ENCODE results near the gene EAF1. TPM values are rescaled to one million over a fixed set of nuclear protein-coding genes. Genes with fewer than 3 reads are reported as not detected.

The EAF1 gene
- total and polyA plus RNA-seq, 2 of the 8 experiments (the other 6 are each of a cell fraction or from before 2014, with no cell fraction given): 13.9 to 26.8 TPM

GRCh38 chr3:15404767-15405166, 22.6 kb upstream of the EAF1 start:
- Histone ChIP-seq H3K9me3 (ENCODE audit: insufficient read depth in 2 of 2, low read depth in 1 of 2, low read length in 1 of 2) (no peaks in the 10 kb centered on the region), H3K27me3 (replicated peaks in 1 of 4; ENCODE audit: control insufficient read depth in 3 of 4, extremely low read depth in 1 of 4, insufficient read depth in 3 of 4, low read length in 3 of 4) (no peaks in the 10 kb centered on the region), H3K79me2 (ENCODE audit: control insufficient read depth in 1 of 2, insufficient read depth in 2 of 2, low read length in 2 of 2) (no peaks in the 10 kb centered on the region), H4K91ac (replicated peaks; ENCODE audit: insufficient read length, low read length) (no peak overlapping the region), H3K27ac (ENCODE audit: low read depth, low read length) (no peak overlapping the region), H4K8ac (ENCODE audit: extremely low read depth, insufficient read depth, low read length) (no peak overlapping the region), H4K5ac (ENCODE audit: insufficient read length, low read depth, low read length) (no peak overlapping the region), H3K4me3 (ENCODE audit: extremely low read depth in 1 of 4, insufficient read depth in 2 of 4, low read depth in 3 of 4, low read length in 4 of 4) (no peak overlapping the region), H2BK120ac (replicated peaks; ENCODE audit: low read depth, low read length) (no peak overlapping the region), H2BK12ac (ENCODE audit: low read depth, low read length) (no peak overlapping the region), H2BK20ac (ENCODE audit: low read length) (no peak overlapping the region), H3K4me1 (replicated peaks in 1 of 4; ENCODE audit: control insufficient read depth in 3 of 4, insufficient read depth in 4 of 4, low read length in 3 of 4) (no peaks in the 10 kb centered on the region), H2AFZ (ENCODE audit: low read length) (no peak overlapping the region), H3K79me1 (ENCODE audit: low read depth, low read length) (no peaks in the 10 kb centered on the region), H2BK15ac (ENCODE audit: low read length) (no peak overlapping the region), H3K4ac (replicated peaks; ENCODE audit: insufficient read length, low read depth, low read length) (no peak overlapping the region), H3K56ac (replicated peaks; ENCODE audit: insufficient read length, low read depth, low read length) (no peak overlapping the region), H2AK5ac (ENCODE audit: low read depth, low read length) (no peak overlapping the region), H3K14ac (ENCODE audit: insufficient read length) (no peak overlapping the region), H3K23ac (ENCODE audit: insufficient read length) (no peak overlapping the region), H3K23me2 (ENCODE audit: low read depth, low read length) (no peaks in the 10 kb centered on the region), H3K4me2 (ENCODE audit: insufficient read depth in 1 of 2, low read depth in 2 of 2, low read length in 2 of 2) (no peak overlapping the region), H3K36me3 (ENCODE audit: control insufficient read depth in 2 of 4, insufficient read depth in 4 of 4, low read length in 3 of 4) (peaks cover 0 to under 1% (median 0%) of the 10 kb centered on the region in 4 experiments; a peak in 1 of 8 replicates), H3K9ac (replicated peaks in 1 of 4; ENCODE audit: extremely low read depth in 1 of 4, low read depth in 3 of 4, low read length in 3 of 4) (no peak overlapping the region), H2BK5ac (ENCODE audit: low read depth, low read length) (no peak overlapping the region), H3K18ac (ENCODE audit: extremely low read depth, low read length) (no peak overlapping the region), H4K20me1 (replicated peaks in 1 of 2; ENCODE audit: control insufficient read depth in 1 of 2, insufficient read depth in 2 of 2, low read length in 2 of 2) (no peaks in the 10 kb centered on the region)
- FAIRE-seq (no peak), DNase-seq (ENCODE audit: low read depth in 1 of 2, low spot score in 2 of 2) (no peak)
- no peak for TF ChIP-seq GABPA (IDR thresholded peaks at IDR 0.05; ENCODE audit: borderline replicate concordance, insufficient read depth, low read length)
- TF ChIP-seq CBX8 (IDR thresholded peaks at IDR 0.05; ENCODE audit: borderline replicate concordance, low read depth, low read length): no peak
- ChIA-PET CTCF (ENCODE audit: partially characterized antibody) (interaction anchor here (0.6 to 8.1 kb wide), 60 partner anchors 10 to 332 kb away, joined by 3 to 227 read pairs (median 4); partner anchors contain the start of genes CAPN7 and SH3BP5), POLR2A (ENCODE audit: partially characterized antibody) (interaction anchor here (0.6 to 1.3 kb wide), 2 partner anchors 137 to 151 kb away, joined by 3 to 5 read pairs; no protein-coding TSS in a partner anchor)
- 95% methylated on average over 1 of the region's 1 CpG; no CpG with 5 or more reads in 1 of the 2 experiments for WGBS, 2 experiments (ENCODE audit: extremely low coverage in 1 of 2, insufficient coverage in 1 of 2, insufficient read length in 1 of 2, insufficient replicate concordance in 2 of 2, low coverage in 1 of 2, low lambda C conversion rate in 2 of 2, missing lambda C conversion rate in 1 of 2)

Data from H1 (cell line).